NB4 (cell line): Measurements from ENCODE around the gene PAOX.
"Not testable (repeated sequence)": the region's sequence is repeated elsewhere in the genome, so short reads cannot be mapped to it uniquely, and the experiment has no call there.

Experiments used
- DNase-seq: peaks from one replicate; pipeline ENCODE4 v3.0.0; 2010; ENCODE audit warnings: low read depth
- H3K4me3 ChIP-seq: one replicate; pipeline ENCODE4 v1.5.1; 2011; ENCODE audit warnings: mild to moderate bottlenecking, low read depth, low read length, moderate library complexity
- CTCF ChIP-seq: IDR thresholded peaks from one replicate; pipeline ENCODE4 v1.5.1; 2012; ENCODE audit warnings: low read depth, low read length
- MAX ChIP-seq: IDR thresholded peaks from 2 replicates; pipeline ENCODE4 v1.6.1; 2011; ENCODE audit warnings: low read depth, low read length
- MYC ChIP-seq: IDR thresholded peaks from 2 replicates; pipeline ENCODE4 v1.6.1; 2011; ENCODE audit warnings: low read depth, low read length
- POLR2A ChIP-seq: IDR thresholded peaks from 2 replicates; pipeline ENCODE4 v1.6.1; 2011; ENCODE audit warnings: mild to moderate bottlenecking; ENCODE audit not compliant: insufficient read length; ENCODE audit errors: extremely low read depth

The PAOX gene

GRCh38 chr10:133411523-133412380 is 32.7 kb downstream of the PAOX start:
- no peak for TF ChIP-seq MAX
- TF ChIP-seq POLR2A, result no peak
- TF ChIP-seq MYC, result no peak
- no peak for TF ChIP-seq CTCF
- no peak for DNase-seq
- no peak overlapping the region for H3K4me3 ChIP-seq

GRCh38 chr10:133412381-133412711 is 33.3 kb downstream of the PAOX start:
- no peak overlapping the region for H3K4me3 ChIP-seq
- DNase-seq, result no peak
- TF ChIP-seq POLR2A, result no peak
- TF ChIP-seq CTCF, result no peak
- no peak for TF ChIP-seq MYC
- no peak for TF ChIP-seq MAX

GRCh38 chr10:133414401-133414800 is 35.3 kb downstream of the PAOX start:
- DNase-seq, H3K4me3 ChIP-seq: not testable (repeated sequence)

- TF ChIP-seq POLR2A (no peak), MYC (no peak), MAX (no peak), CTCF (no peak)
- H3K4me3 ChIP-seq, result no peak overlapping the region
- DNase-seq, result no peak
Observed at GRCh38 chr10:133415752-133416151, 36.7 kb downstream of the PAOX start.

GRCh38 chr10:133418289-133418993 is 39.4 kb downstream of the PAOX start:
- no peak for DNase-seq
- H3K4me3 ChIP-seq, result no peak overlapping the region
- TF ChIP-seq MYC, result no peak
- TF ChIP-seq MAX, result no peak
- TF ChIP-seq CTCF, result no peak

GRCh38 chr10:133419211-133419950 is 40.3 kb downstream of the PAOX start:
- DNase-seq, result no peak
- H3K4me3 ChIP-seq, result no peak overlapping the region
- TF ChIP-seq CTCF (no peak), MYC (no peak), POLR2A (no peak), MAX (no peak)
